NCI-H510A treated with DMSO at 0.1 percent for 48 hours (cell line): Measurements from ENCODE around the gene SPOCD1.

Experiments used
- DNase-seq: peaks from one replicate; lab custom pipeline; 2025; lab: John Stamatoyannopoulos, UW

SPOCD1 gene

GRCh38 chr1:31799895-31800673 is 15.7 kb downstream of the SPOCD1 start:
- no peak for DNase-seq

GRCh38 chr1:31799196-31799894 is 16.5 kb downstream of the SPOCD1 start:
- DNase-seq: no peak

GRCh38 chr1:31798433-31799195 is 17.2 kb downstream of the SPOCD1 start:
- DNase-seq: no peak

- DNase-seq: no peak
Observed at GRCh38 chr1:31798086-31798432, 17.8 kb downstream of the SPOCD1 start.

- no peak for DNase-seq
Observed at GRCh38 chr1:31797216-31797615, 18.6 kb downstream of the SPOCD1 start.

- DNase-seq: no peak
Observed at GRCh38 chr1:31796707-31797106, 19.1 kb downstream of the SPOCD1 start.

- DNase-seq: peak; percentile 1
Observed at GRCh38 chr1:31795801-31796621, 19.8 kb downstream of the SPOCD1 start.

DNA sequence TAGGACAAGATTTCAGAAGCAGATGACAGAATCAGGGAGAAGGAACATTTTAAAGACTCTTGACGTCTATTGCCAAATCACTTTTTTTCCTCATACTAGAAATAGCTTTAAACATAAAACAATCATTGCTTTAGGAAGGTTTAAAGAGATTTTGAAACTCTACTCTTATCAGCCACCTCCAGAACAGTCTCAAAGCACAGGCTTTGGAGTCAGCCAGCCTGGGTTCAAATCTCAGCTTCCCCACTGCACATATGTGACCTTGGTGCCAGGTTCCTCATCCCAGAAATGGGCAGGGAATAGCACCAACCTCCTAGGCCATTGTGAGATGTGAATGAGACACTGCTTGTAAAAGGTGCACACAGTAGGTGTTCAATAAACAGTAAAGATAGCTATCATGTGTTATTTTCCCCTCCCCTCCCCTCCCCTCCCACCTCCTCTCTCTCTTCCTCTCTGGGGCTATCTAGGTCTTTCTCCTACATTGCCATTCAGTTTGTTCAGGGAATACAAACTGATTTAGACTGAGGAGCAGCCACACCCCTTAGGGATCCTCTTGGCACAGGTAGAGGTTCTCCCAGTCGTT is 20.6 kb downstream of the SPOCD1 start:
- no peak for DNase-seq

DNA sequence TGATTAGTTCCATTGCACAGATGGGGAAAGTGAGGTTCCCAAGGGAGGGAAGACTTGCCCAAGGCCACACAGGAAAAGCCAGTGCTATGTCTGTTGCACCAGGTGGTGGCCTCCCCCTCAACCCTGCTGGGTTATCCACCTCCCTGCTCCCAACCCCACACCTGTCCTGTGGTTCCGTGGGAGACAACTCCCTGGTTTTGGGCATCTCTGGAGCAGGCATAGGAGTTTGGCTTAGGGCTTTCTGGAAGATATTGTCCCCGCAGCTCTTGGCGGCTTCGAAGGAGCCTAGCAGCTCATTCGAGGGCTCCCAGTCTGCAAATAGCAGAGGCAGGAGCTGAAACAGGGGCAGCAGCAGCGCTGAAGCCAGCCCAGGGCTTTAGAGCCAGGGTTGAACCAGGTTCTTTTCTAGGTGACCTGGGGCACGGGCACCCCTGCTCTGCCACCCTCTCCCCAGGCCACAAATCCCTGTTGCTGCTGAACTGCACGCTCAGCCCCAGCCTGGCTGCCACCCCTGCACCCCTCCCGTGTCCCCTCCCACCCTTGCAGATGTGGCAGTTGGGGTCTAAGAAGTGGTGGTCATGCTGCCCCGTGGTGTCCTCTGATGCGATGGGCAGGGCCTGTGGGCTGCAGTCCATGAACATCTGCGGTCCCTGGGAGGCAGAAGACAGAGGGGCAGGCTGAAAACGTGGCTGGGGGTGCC is 22.1 kb downstream of the SPOCD1 start:
- DNase-seq: no peak

DNA sequence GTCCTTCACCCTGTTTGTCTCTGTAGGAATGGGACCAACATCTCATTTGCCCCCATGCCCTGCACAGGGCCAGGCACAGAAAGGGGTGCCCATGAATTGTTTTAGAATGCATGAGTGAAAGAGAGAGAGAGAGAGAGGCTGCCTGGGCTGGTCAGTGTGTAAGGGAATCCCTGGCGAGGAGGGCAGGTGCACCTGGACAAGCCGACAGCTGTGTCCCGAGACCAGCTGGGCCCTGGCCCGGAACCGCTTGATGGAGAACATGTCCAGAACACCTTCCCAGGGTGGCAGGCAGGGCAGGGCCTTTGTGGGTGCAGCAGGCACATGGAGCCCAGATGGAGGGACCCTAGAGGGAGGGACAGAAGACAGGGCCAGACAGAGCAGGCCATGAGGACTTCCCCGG is 22.7 kb downstream of the SPOCD1 start:
- DNase-seq: no peak

- DNase-seq: no peak
Observed at GRCh38 chr1:31792541-31792940, 23.3 kb downstream of the SPOCD1 start.

DNA sequence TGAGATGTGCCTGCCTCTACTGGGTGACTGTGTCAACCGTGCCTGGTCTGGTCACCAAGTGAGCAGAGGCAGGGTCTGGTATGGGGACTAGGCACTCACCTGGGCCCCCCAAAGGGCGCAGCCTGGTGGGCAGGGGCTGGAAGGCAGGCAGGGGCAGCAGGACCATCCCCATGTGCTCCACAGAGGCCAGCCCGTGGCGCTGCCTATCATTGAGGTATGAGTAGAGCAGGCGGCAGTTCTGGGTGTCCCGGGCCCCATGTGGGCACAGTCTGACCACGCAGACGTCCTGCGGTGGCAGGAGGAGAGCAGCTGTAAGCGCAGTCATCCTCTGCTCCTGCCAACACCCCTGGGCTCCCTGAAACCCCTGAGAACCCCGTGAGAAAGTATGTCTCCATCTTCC is 23.7 kb downstream of the SPOCD1 start:
- DNase-seq: no peak

DNA sequence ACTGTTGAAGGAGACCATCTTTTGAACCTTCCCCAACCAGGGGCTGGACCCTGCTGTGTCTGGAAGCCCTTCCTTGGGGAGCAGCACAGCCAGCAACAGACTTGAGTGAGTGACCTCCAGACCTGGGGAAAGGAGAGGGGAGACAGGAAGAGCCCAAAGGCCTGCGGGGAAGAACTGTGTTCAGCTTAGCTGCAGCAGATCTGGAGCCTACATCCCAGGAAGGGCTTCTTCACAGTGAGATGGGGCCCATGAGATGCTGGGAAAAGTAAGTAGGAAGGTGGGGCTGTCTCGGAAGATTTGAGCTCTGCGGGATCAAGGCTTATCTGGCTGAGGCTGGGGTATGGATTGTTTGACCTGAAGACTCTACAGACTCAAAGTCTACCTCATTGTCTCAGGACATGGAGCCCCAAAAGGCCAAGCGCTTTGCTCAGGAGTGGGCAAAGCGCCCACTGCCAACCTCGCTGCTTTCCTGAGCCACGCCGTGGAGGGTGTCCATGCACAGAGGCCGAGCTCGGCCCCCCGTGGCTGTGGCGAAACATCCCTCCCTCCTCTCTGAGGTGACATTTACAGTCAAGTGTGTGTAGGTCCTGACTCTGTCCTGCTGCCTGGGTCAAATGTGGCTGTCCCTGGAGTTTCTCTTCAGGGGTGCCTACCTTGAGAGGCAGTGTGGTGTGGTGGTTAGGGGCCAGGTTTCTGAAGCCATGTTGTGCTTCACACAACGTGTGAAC is 24.5 kb downstream of the SPOCD1 start:
- DNase-seq: no peak

GRCh38 chr1:31790641-31791091 is 25.2 kb downstream of the SPOCD1 start:
- DNase-seq: no peak

- no peak for DNase-seq
Observed at GRCh38 chr1:31790140-31790539, 25.7 kb downstream of the SPOCD1 start.

GRCh38 chr1:31789259-31790065 is 26.4 kb downstream of the SPOCD1 start:
- DNase-seq: peak; percentile 47

- no peak for DNase-seq
Observed at GRCh38 chr1:31788825-31789256, 27.0 kb downstream of the SPOCD1 start.

DNA sequence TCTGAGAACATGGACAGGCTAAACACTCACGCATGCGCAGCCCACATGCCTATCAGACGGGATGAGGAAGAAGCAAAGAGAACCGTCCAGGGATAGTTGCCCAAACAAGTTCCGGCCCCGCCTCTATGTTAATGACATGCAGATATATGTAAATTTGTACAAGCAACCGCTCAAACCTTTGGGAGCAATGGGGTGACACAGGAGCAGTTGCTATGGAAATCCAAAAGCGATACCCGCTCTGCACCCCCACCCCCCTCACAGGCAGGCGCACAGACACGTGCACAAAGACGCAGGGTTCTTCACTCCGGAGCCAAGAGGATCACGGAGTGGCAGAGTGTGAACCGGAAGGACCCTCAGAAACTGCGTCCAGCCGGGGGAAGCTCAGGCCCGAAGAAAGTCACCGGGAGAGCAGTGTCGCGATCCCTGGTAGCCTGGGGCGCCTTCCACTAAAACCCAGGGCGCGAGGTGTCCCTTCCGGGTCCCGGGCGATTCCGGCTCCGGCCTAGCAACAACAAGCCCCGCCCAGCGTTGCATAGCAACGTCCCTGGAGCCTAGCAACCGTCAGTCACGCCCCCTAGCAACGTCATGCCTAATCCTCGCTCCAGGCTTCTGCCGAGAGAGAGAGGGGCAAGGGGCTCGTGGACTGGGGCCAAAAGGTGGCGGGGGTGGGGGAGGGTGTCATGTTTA is 27.5 kb downstream of the SPOCD1 start:
- peak; percentile 54 for DNase-seq

DNA sequence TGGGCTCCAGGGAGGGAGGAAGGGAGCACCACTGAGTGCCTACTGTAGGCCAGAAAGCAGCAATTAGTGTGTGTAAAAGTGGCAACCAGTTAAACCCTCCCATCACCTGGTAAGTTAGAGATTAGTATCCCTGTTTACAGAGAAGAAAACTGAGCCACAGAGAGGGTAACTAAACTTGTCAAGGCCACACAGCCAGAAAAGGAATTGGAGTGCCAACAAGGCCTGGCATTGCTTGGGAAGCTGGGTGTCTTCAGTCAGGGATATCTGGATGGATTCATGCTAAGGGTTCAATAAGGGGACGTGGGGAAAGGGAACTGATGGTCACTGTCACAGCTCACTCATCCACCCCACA is 28.1 kb downstream of the SPOCD1 start:
- no peak for DNase-seq
